Neural progenitor cell (in vitro differentiated cells): ENCODE results near the gene TSPEAR. TPM values are rescaled to one million over a fixed set of nuclear protein-coding genes. Genes with fewer than 3 reads are reported as not detected.

Source experiments
- DNase-seq: peaks from one replicate; pipeline ENCODE4 v3.0.0-alpha.2; 2016; ENCODE audit warnings: low spot score
- H2AFZ ChIP-seq: fragments of 200-600 bp; sonication (generic); replicated peaks from 2 replicates; pipeline ENCODE4 v1.6.1; 2016; ENCODE audit warnings: antibody characterized with exemption
- H3F3A ChIP-seq: fragments of 200-600 bp; sonication (generic); 2 replicates; pipeline ENCODE4 v1.6.1; 2016; ENCODE audit warnings: antibody characterized with exemption, low read depth
- H3K27ac ChIP-seq: fragments of 200-600 bp; sonication (generic); 2 replicates; pipeline ENCODE4 v1.5.1; 2016; ENCODE audit warnings: mild to moderate bottlenecking
- H3K27me3 ChIP-seq: fragments of 200-600 bp; sonication (generic); 2 replicates; pipeline ENCODE4 v1.6.1; 2016; ENCODE audit warnings: mild to moderate bottlenecking, moderate library complexity
- H3K36me3 ChIP-seq: fragments of 200-600 bp; sonication (generic); 2 replicates; pipeline ENCODE4 v1.5.1; 2016
- H3K4me1 ChIP-seq: fragments of 200-600 bp; sonication (generic); 2 replicates; pipeline ENCODE4 v1.6.1; 2016; ENCODE audit warnings: mixed run types
- H3K4me2 ChIP-seq: fragments of 200-600 bp; sonication (generic); 2 replicates; pipeline ENCODE4 v1.6.1; 2016
- H3K4me3 ChIP-seq: fragments of 200-600 bp; sonication (generic); 2 replicates; pipeline ENCODE4 v1.5.1; 2016
- H3K79me2 ChIP-seq: fragments of 200-600 bp; sonication (generic); 2 replicates; pipeline ENCODE4 v1.6.1; 2016; ENCODE audit warnings: low read depth
- H3K9ac ChIP-seq: fragments of 200-600 bp; sonication (generic); 2 replicates; pipeline ENCODE4 v1.6.1; 2016
- H3K9me3 ChIP-seq: fragments of 200-600 bp; sonication (generic); 2 replicates; pipeline ENCODE4 v1.5.1; 2016; ENCODE audit warnings: low read depth
- H4K20me1 ChIP-seq: fragments of 200-600 bp; sonication (generic); 2 replicates; pipeline ENCODE4 v1.6.1; 2016; ENCODE audit warnings: low read depth
- H3K27ac Mint-ChIP-seq: 3 replicates; pipeline ENCODE4 v1.8.0; 2021; ENCODE audit warnings: mixed read lengths
- H3K27me3 Mint-ChIP-seq: 2 replicates; pipeline ENCODE4 v1.8.0; 2022; ENCODE audit warnings: low read depth, mild to moderate bottlenecking, inconsistent platforms, moderate library complexity, mixed read lengths; ENCODE audit not compliant: insufficient read depth
- H3K36me3 Mint-ChIP-seq: 3 replicates; pipeline ENCODE4 v1.8.0; 2021; ENCODE audit warnings: mixed read lengths
- H3K4me1 Mint-ChIP-seq: 3 replicates; pipeline ENCODE4 v1.8.0; 2021; ENCODE audit warnings: mixed read lengths
- H3K4me3 Mint-ChIP-seq: 3 replicates; pipeline ENCODE4 v1.8.0; 2021; ENCODE audit warnings: mild to moderate bottlenecking, moderate library complexity, mixed read lengths
- H3K9me3 Mint-ChIP-seq: 3 replicates; pipeline ENCODE4 v1.8.0; 2020; ENCODE audit warnings: mixed read lengths
- CTCF ChIP-seq: fragments of 200-600 bp; sonication (generic); IDR thresholded peaks from 2 replicates; pipeline ENCODE4 v1.5.1; 2017; ENCODE audit warnings: antibody characterized with exemption, mild to moderate bottlenecking
- EZH2 ChIP-seq: fragments of 200-600 bp; sonication (generic); IDR thresholded peaks from 2 replicates; pipeline ENCODE4 v1.6.1; 2017; ENCODE audit warnings: antibody characterized with exemption, mild to moderate bottlenecking, moderate library complexity
- EZH2phosphoT487 ChIP-seq: fragments of 200-600 bp; sonication (generic); IDR thresholded peaks from 2 replicates; pipeline ENCODE4 v1.6.1; 2017; ENCODE audit warnings: antibody characterized with exemption
- total RNA-seq: library from RNA; depleted of rRNA; stranded (reverse); fragments of >200 nt; gene quantifications from 2 replicates; pipeline ENCODE4 v1.2.3, GENCODE V29; 2015; ENCODE audit warnings: low replicate concordance

TSPEAR gene
- total RNA-seq, 1 donor from 2014 or later = not detected

GRCh38 chr21:44706026-44706705, 5.2 kb downstream of the TSPEAR start:
- H3K27ac Mint-ChIP-seq = no peak overlapping the region
- Histone ChIP-seq H3K4me1 (peaks cover 56% of the 10 kb centered on the region), H3F3A (peaks cover 9% of the 10 kb centered on the region), H3K9ac (no peak overlapping the region), H3K27ac (no peak overlapping the region), H3K4me3 (peak overlapping the region; percentile 22), H3K9me3 (no peaks in the 10 kb centered on the region), H3K27me3 (peaks cover 84% of the 10 kb centered on the region), H2AFZ (no peak overlapping the region), H4K20me1 (peaks cover 22% of the 10 kb centered on the region), H3K79me2 (no peaks in the 10 kb centered on the region), H3K36me3 (no peaks in the 10 kb centered on the region), H3K4me2 (peak overlapping the region; percentile 69)
- H3K4me3 Mint-ChIP-seq = peak overlapping the region; percentile 57
- H3K27me3 Mint-ChIP-seq = peaks cover 79% of the 10 kb centered on the region
- H3K4me1 Mint-ChIP-seq = peaks cover 56% of the 10 kb centered on the region
- TF ChIP-seq EZH2phosphoT487 = no peak
- TF ChIP-seq EZH2 = no peak
- no peak for TF ChIP-seq CTCF
- no peaks in the 10 kb centered on the region for H3K36me3 Mint-ChIP-seq
- H3K9me3 Mint-ChIP-seq = peaks cover 2% of the 10 kb centered on the region
- no peak for DNase-seq

GRCh38 chr21:44704636-44705001, 6.8 kb downstream of the TSPEAR start:
- Histone ChIP-seq H4K20me1 (peaks cover 8% of the 10 kb centered on the region), H3K27ac (no peak overlapping the region), H3K79me2 (no peaks in the 10 kb centered on the region), H3K36me3 (no peaks in the 10 kb centered on the region), H2AFZ (no peak overlapping the region), H3K4me3 (no peak overlapping the region), H3F3A (peaks cover 3% of the 10 kb centered on the region), H3K27me3 (peaks cover 75% of the 10 kb centered on the region), H3K4me1 (peaks cover 50% of the 10 kb centered on the region), H3K9ac (no peak overlapping the region), H3K4me2 (no peak overlapping the region), H3K9me3 (no peaks in the 10 kb centered on the region)
- no peak for TF ChIP-seq CTCF
- TF ChIP-seq EZH2phosphoT487 = no peak
- no peak for TF ChIP-seq EZH2
- DNase-seq = no peak
- peaks cover 73% of the 10 kb centered on the region for H3K27me3 Mint-ChIP-seq
- peaks cover 2% of the 10 kb centered on the region for H3K9me3 Mint-ChIP-seq
- no peaks in the 10 kb centered on the region for H3K36me3 Mint-ChIP-seq
- H3K4me3 Mint-ChIP-seq = no peak overlapping the region
- H3K27ac Mint-ChIP-seq = no peak overlapping the region
- H3K4me1 Mint-ChIP-seq = peaks cover 57% of the 10 kb centered on the region

GRCh38 chr21:44703731-44704635, 7.4 kb downstream of the TSPEAR start:
- Mint-ChIP-seq H3K36me3 (no peaks in the 10 kb centered on the region), H3K27me3 (peaks cover 67% of the 10 kb centered on the region), H3K9me3 (peaks cover 2% of the 10 kb centered on the region), H3K4me1 (peaks cover 56% of the 10 kb centered on the region), H3K27ac (no peak overlapping the region), H3K4me3 (no peak overlapping the region)
- Histone ChIP-seq H3F3A (peaks cover 3% of the 10 kb centered on the region), H3K4me1 (peaks cover 44% of the 10 kb centered on the region), H3K9me3 (no peaks in the 10 kb centered on the region), H3K36me3 (no peaks in the 10 kb centered on the region), H3K79me2 (no peaks in the 10 kb centered on the region), H3K9ac (no peak overlapping the region), H4K20me1 (peaks cover 8% of the 10 kb centered on the region), H3K4me2 (no peak overlapping the region), H3K4me3 (no peak overlapping the region), H2AFZ (no peak overlapping the region), H3K27me3 (peaks cover 69% of the 10 kb centered on the region), H3K27ac (no peak overlapping the region)
- TF ChIP-seq EZH2phosphoT487 (no peak), CTCF (no peak), EZH2 (no peak)
- no peak for DNase-seq
